Natural killer cell treated with Interleukin-12 subunit alpha and Interleukin-12 subunit beta and Interleukin-15 and Interleukin-18, amount 100 ng/mL, for 72 hours (primary cell): Measurements from ENCODE around the gene PLXDC2. TPM values are rescaled to one million over a fixed set of nuclear protein-coding genes. Genes with fewer than 3 reads are reported as not detected.

Source experiments
- ATAC-seq, 2 donors: fragments of 150-1000 bp; cut with Tn5 transposase in 1 of 2; sonication (Bioruptor Pico), chemical (Tn5 transposase) in 1 of 2; 2 replicates each; pipeline ENCODE4 v1.10.0; 2021
- DNase-seq: peaks from one replicate; pipeline ENCODE4 v3.0.0; 2022; ENCODE audit warnings: low spot score
- H3K27ac Mint-ChIP-seq, 2 donors: 1 replicate in 1 of 2; 2 replicates in 1 of 2; pipeline ENCODE4 v1.8.0; 2022; ENCODE audit warnings: mixed read lengths in 2 of 2, mild to moderate bottlenecking in 1 of 2, moderate library complexity in 1 of 2
- H3K27me3 Mint-ChIP-seq, 2 donors: 1 replicate in 1 of 2; 2 replicates in 1 of 2; pipeline ENCODE4 v1.8.0; 2022; ENCODE audit warnings: mixed read lengths in 2 of 2
- H3K36me3 Mint-ChIP-seq: one replicate; pipeline ENCODE4 v1.8.0; 2022; ENCODE audit warnings: mixed read lengths
- H3K4me1 Mint-ChIP-seq, 2 donors: 1 replicate in 1 of 2; 2 replicates in 1 of 2; pipeline ENCODE4 v1.8.0; 2022; ENCODE audit warnings: low read depth in 2 of 2, mixed read lengths in 2 of 2, mild to moderate bottlenecking in 1 of 2
- H3K4me3 Mint-ChIP-seq: one replicate; pipeline ENCODE4 v1.8.0; 2022; ENCODE audit warnings: mixed read lengths
- H3K9me3 Mint-ChIP-seq: 2 replicates; pipeline ENCODE4 v1.8.0; 2022; ENCODE audit warnings: mixed read lengths
- total RNA-seq, 2 donors: library from RNA; stranded (reverse); gene quantifications; one replicate each; pipeline ENCODE4 v1.2.3, GENCODE V29; 2022

The PLXDC2 gene
- total RNA-seq, 2 donors from 2014 or later: 3.5 to 14.0 TPM

- no peak for DNase-seq
- no peak overlapping the region for H3K27ac Mint-ChIP-seq
- no peak for ATAC-seq
- H3K4me1 Mint-ChIP-seq: no peaks in the 10 kb centered on the region
- H3K27me3 Mint-ChIP-seq: peaks cover 6 to 11% of the 10 kb centered on the region in 2 donors
- H3K4me3 Mint-ChIP-seq: no peak overlapping the region
- H3K36me3 Mint-ChIP-seq: no peaks in the 10 kb centered on the region
- no peaks in the 10 kb centered on the region for H3K9me3 Mint-ChIP-seq
Observed at GRCh38 chr10:19795684-19796083, 20.5 kb upstream of the PLXDC2 start.

GRCh38 chr10:19800161-19800560, 16.1 kb upstream of the PLXDC2 start:
- no peak for ATAC-seq
- Mint-ChIP-seq H3K4me3 (no peak overlapping the region), H3K27ac (no peak overlapping the region), H3K36me3 (no peaks in the 10 kb centered on the region), H3K9me3 (no peaks in the 10 kb centered on the region), H3K4me1 (no peaks in the 10 kb centered on the region), H3K27me3 (peaks cover 10 to 19% of the 10 kb centered on the region in 2 donors)
- no peak for DNase-seq

DNA sequence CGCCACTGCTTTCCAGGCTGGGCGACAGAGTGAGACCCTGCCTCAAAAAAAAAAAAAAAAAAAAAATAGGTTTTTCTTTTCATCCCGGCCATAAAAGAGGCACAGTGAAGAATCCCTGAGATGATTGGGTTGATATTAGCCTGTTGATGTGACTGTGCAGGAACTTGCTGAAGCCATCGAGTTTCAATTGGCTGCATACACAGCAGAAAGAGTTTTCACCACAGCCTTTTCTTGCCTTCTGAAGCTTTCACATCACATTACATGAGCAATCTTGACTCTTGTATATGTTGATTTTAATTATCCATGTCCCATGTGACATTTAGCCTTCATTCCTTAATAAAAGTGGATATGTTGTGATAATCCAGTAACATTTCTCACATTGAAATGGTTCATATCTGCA, 14.9 kb upstream of the PLXDC2 start:
- peaks cover 16 to 27% of the 10 kb centered on the region in 2 donors for H3K27me3 Mint-ChIP-seq
- no peak overlapping the region for H3K4me3 Mint-ChIP-seq
- no peak overlapping the region for H3K27ac Mint-ChIP-seq

GRCh38 chr10:19803676-19804075, 12.6 kb upstream of the PLXDC2 start:
- H3K9me3 Mint-ChIP-seq: no peaks in the 10 kb centered on the region
- no peak overlapping the region for H3K4me3 Mint-ChIP-seq

More for the DNA sequence above, 14.9 kb upstream of the PLXDC2 start:
- Mint-ChIP-seq H3K4me1 (no peaks in the 10 kb centered on the region), H3K36me3 (peaks cover 6% of the 10 kb centered on the region), H3K9me3 (no peaks in the 10 kb centered on the region)
- DNase-seq (no peak), ATAC-seq (no peak)

GRCh38 chr10:19809481-19809880, 6.8 kb upstream of the PLXDC2 start:
- Mint-ChIP-seq H3K27me3 (peaks cover 19 to 35% of the 10 kb centered on the region in 2 donors), H3K4me3 (no peak overlapping the region), H3K9me3 (no peaks in the 10 kb centered on the region), H3K27ac (no peak overlapping the region), H3K4me1 (peaks cover 0 to 3% of the 10 kb centered on the region in 2 donors), H3K36me3 (peaks cover 6% of the 10 kb centered on the region)
- no peak for DNase-seq
- no peak for ATAC-seq

More at GRCh38 chr10:19803676-19804075, 12.6 kb upstream of the PLXDC2 start:
- peaks cover 19 to 27% of the 10 kb centered on the region in 2 donors for H3K27me3 Mint-ChIP-seq
- ATAC-seq: no peak
- no peaks in the 10 kb centered on the region for H3K4me1 Mint-ChIP-seq
- DNase-seq: no peak
- no peak overlapping the region for H3K27ac Mint-ChIP-seq
- peaks cover 6% of the 10 kb centered on the region for H3K36me3 Mint-ChIP-seq

- DNase-seq (no peak), ATAC-seq (no peak)
- H3K27ac Mint-ChIP-seq: no peak overlapping the region
- H3K9me3 Mint-ChIP-seq: no peaks in the 10 kb centered on the region
- H3K27me3 Mint-ChIP-seq: peaks cover 15 to 32% of the 10 kb centered on the region in 2 donors
- H3K4me1 Mint-ChIP-seq: peaks cover 0 to 10% of the 10 kb centered on the region in 2 donors
- H3K4me3 Mint-ChIP-seq: no peak overlapping the region
- H3K36me3 Mint-ChIP-seq: no peaks in the 10 kb centered on the region
Observed at GRCh38 chr10:19811540-19811939, 4.7 kb upstream of the PLXDC2 start.

- Mint-ChIP-seq H3K36me3 (no peaks in the 10 kb centered on the region), H3K27me3 (peaks cover 19 to 32% of the 10 kb centered on the region in 2 donors), H3K4me3 (no peak overlapping the region), H3K9me3 (no peaks in the 10 kb centered on the region), H3K4me1 (peaks cover 4 to 13% of the 10 kb centered on the region in 2 donors), H3K27ac (no peak overlapping the region)
- ATAC-seq (no peak), DNase-seq (no peak)
Observed at GRCh38 chr10:19812976-19813375, 3.3 kb upstream of the PLXDC2 start.

DNA sequence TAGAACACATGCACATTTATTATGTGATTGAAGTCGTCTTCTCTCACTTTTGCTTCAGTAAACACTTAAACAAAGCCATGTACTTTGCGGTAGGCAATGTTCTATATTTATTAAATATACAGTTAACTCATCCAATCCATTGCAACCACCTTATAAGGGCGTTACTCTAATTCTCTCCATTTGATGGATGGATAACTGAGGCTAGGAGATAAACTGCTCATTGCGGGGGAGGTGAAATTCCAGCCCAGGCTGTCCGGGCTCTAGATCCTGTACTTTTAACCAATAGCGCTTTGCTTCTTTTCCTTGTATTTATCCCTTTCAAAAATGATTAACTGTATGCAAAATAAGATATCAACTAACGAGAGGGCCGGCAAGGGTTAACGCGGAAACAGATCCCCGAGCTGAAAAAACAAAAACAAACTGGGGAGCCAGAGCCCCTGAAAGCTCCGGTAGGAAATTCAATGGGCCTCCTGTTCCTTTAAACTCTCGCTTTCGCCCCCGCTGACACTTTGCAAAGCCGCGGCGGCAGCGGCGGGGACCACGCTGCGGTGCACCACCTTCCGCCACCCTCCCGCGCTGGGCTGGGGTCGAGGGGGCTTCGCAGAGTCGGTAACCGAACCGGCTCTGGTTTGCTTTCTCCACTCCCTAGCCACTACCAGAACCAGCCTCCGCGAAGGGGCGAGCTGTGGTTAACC, 1.0 kb upstream of the PLXDC2 start:
- peak overlapping the region in 1 of 2 donors; percentile 13 for H3K27ac Mint-ChIP-seq
- no peaks in the 10 kb centered on the region for H3K36me3 Mint-ChIP-seq
- peak overlapping the region; percentile 41 for H3K4me3 Mint-ChIP-seq
- DNase-seq: peak; percentile 73
- H3K9me3 Mint-ChIP-seq: no peaks in the 10 kb centered on the region
- H3K4me1 Mint-ChIP-seq: peaks cover 8 to 26% of the 10 kb centered on the region in 2 donors
- ATAC-seq: peak; percentile 31 to 44
- H3K27me3 Mint-ChIP-seq: peaks cover 24 to 31% of the 10 kb centered on the region in 2 donors

GRCh38 chr10:19815731-19816410, 361 bp upstream of the PLXDC2 start:
- Mint-ChIP-seq H3K9me3 (no peaks in the 10 kb centered on the region), H3K27ac (peak overlapping the region in 1 of 2 donors; percentile 83), H3K4me3 (peak overlapping the region; percentile 80), H3K4me1 (peaks cover 8 to 26% of the 10 kb centered on the region in 2 donors), H3K36me3 (no peaks in the 10 kb centered on the region), H3K27me3 (peaks cover 23 to 31% of the 10 kb centered on the region in 2 donors)
- peak; percentile 59 to 71 for ATAC-seq
- DNase-seq: peak; percentile 61

DNA sequence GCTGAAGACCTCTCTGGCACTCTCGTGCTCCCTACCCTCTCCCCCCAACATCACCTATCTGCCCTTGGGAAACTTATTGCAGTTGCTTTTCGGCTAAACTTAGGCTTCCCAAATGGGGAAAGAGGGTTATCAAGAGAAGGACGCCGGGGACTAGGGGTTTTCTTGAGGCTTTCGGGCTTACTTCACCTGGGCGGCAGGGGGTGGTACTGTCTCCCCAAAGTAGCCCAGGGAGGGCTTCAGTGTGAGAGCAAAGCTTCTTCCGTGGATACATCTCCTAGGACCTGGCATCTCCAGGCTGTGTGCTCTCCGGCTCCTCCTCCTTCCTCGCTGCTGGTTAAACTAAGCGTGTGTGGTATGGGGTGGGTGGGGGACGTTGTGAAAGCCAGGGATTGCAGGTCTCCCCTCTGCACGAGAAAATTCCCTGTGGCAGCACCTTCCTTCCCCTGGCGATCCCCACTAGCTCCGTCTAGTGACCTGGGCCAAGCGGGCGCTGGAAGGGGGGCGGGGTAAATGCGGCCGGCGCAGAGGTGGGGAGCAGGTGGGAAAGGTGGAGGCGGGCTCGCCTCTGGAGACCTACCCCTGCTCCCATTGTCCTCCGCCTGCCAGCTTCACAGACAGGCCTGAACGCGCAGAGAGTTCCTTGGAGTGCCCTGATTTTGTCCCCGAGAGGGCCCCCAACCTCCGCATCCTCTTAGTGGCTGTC, 1.1 kb downstream of the PLXDC2 start:
- Mint-ChIP-seq H3K4me1 (peaks cover 13 to 31% of the 10 kb centered on the region in 2 donors), H3K27me3 (peaks cover 17 to 25% of the 10 kb centered on the region in 2 donors), H3K27ac (peak overlapping the region in 1 of 2 donors; percentile 63), H3K9me3 (no peaks in the 10 kb centered on the region), H3K4me3 (peak overlapping the region; percentile 80), H3K36me3 (no peaks in the 10 kb centered on the region)
- ATAC-seq (peak; percentile 5 to 22), DNase-seq (no peak)

- Mint-ChIP-seq H3K4me1 (peaks cover 13 to 33% of the 10 kb centered on the region in 2 donors), H3K27me3 (peaks cover 15 to 17% of the 10 kb centered on the region in 2 donors), H3K9me3 (no peaks in the 10 kb centered on the region), H3K36me3 (no peaks in the 10 kb centered on the region), H3K27ac (peak overlapping the region in 1 of 2 donors; percentile 86), H3K4me3 (no peak overlapping the region)
- DNase-seq (no peak), ATAC-seq (no peak)
Observed at GRCh38 chr10:19818876-19819275, 2.6 kb downstream of the PLXDC2 start.

DNA sequence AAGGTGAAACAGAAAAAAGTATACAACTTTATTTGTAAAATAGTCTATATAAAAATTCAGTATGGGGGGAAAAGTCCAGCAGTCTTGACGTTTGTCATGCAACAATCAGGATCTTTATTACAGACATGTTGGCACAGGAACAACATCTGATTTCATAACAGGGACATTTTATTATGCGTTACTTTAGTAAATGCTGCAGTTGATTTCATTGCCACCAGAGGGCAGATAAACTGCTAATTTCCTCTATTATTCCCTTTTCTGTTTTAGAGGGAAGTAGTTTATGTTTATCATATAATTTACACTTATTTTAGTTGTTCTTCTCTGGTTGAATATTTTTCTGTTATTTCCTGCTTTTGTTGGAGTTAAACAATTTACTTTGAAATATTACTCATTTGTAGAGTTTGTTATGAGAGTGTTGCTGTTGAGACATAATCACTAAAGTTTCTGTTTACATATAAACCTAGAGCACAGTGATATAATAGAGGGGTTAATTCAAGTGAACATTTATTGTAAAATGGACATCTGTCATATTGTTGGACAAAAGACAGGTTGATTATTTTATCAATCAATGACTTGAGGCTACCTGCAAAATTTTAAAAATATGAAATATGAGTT, 3.3 kb downstream of the PLXDC2 start:
- DNase-seq (no peak), ATAC-seq (peak in 1 of 2 donors; percentile 52)
- H3K9me3 Mint-ChIP-seq: no peaks in the 10 kb centered on the region
- no peaks in the 10 kb centered on the region for H3K36me3 Mint-ChIP-seq
- no peak overlapping the region for H3K4me3 Mint-ChIP-seq
- H3K27ac Mint-ChIP-seq: peak overlapping the region; percentile 35 to 86
- peaks cover 10 to 13% of the 10 kb centered on the region in 2 donors for H3K27me3 Mint-ChIP-seq
- peaks cover 18 to 36% of the 10 kb centered on the region in 2 donors for H3K4me1 Mint-ChIP-seq
